A549 (cell line): ENCODE measurements around the gene MRPS35. TPM values are rescaled to one million over a fixed set of nuclear protein-coding genes. Genes with fewer than 3 reads are reported as not detected.

Source experiments
- ATAC-seq, 2 experiments: fragments of 200-7000 bp in 1 of 2; fragments of >200 bp in 1 of 2; cut with Nextera tagmentation in 1 of 2; cut with Tn5 transposase in 1 of 2; 3 replicates each; pipeline versions ENCODE4 v1.8.0 to v1.9.1; 2018 to 2020; ENCODE audit warnings: mild to moderate bottlenecking in 1 of 2, moderate library complexity in 1 of 2
- CTCF ChIA-PET: fragments of 300-600 bp; sonication (Branson Sonifier 250); formaldehyde crosslinking; extraction: SDS; loops from one replicate; lab custom pipeline; 2021; ENCODE audit warnings: antibody characterized with exemption, inconsistent platforms; lab: Yijun Ruan, JAX
- POLR2A ChIA-PET: fragments of 350-600 bp; formaldehyde crosslinking; extraction: SDS; loops from one replicate; lab custom pipeline; 2021; ENCODE audit warnings: antibody characterized with exemption, inconsistent platforms; lab: Yijun Ruan, JAX
- DNase-seq, 2 experiments: peaks; one replicate each; pipeline versions ENCODE4 v3.0.0 to v3.0.0-alpha.2; 2011 to 2016; ENCODE audit warnings: low read depth in 1 of 2, low spot score in 1 of 2
- FAIRE-seq: peaks from 2 replicates; lab custom pipeline; 2011; peaks lifted over from hg19 to GRCh38; lab: Jason Lieb, UNC
- H3K27ac ChIP-seq, 2 experiments: fragments of >200 bp; sonication (Bioruptor Twin); formaldehyde crosslinking; 3 replicates each; pipeline ENCODE4 v1.5.1; 2016 to 2017
- H3K4me1 ChIP-seq: fragments of >200 bp; sonication (Bioruptor Twin); formaldehyde crosslinking; 3 replicates; pipeline ENCODE4 v1.6.1; 2016
- H3K4me2 ChIP-seq: fragments of >200 bp; sonication (Bioruptor Twin); formaldehyde crosslinking; 3 replicates; pipeline ENCODE4 v1.6.1; 2016
- H3K4me3 ChIP-seq: fragments of >200 bp; sonication (Bioruptor Twin); formaldehyde crosslinking; 3 replicates; pipeline ENCODE4 v1.5.1; 2016
- H3K9me3 ChIP-seq: fragments of >200 bp; sonication (Bioruptor Twin); formaldehyde crosslinking; 3 replicates; pipeline ENCODE4 v1.6.1; 2016
- BHLHE40 ChIP-seq: IDR thresholded peaks from 2 replicates; pipeline ENCODE4 v1.6.1; 2012; ENCODE audit warnings: low read depth, low read length, inconsistent platforms
- CHD2 ChIP-seq: fragments of 150-350 bp; IDR thresholded peaks from 2 replicates; pipeline ENCODE4 v1.6.1; 2014; ENCODE audit warnings: low read length; ENCODE audit not compliant: partially characterized antibody
- E2F6 ChIP-seq: IDR thresholded peaks from 2 replicates; pipeline ENCODE4 v1.6.1; 2012; ENCODE audit warnings: low read depth, borderline replicate concordance
- EHF ChIP-seq: fragments of 250-450 bp; sonication (Bioruptor Pico); IDR thresholded peaks from 2 replicates; pipeline ENCODE4 v1.5.0; 2020; ENCODE audit warnings: mild to moderate bottlenecking
- EP300 ChIP-seq, 2 experiments: fragments of >200 bp; sonication (Bioruptor Twin); formaldehyde crosslinking; IDR thresholded peaks; 2 replicates in 1 of 2; 3 replicates in 1 of 2; pipeline ENCODE4 v1.6.1; 2016 to 2017
- FOSL2 ChIP-seq, 2 experiments: fragments of 450-650 bp in 1 of 2; fragments of >200 bp in 1 of 2; sonication (Bioruptor Twin) in 1 of 2; formaldehyde crosslinking; IDR thresholded peaks; 2 replicates each; pipeline versions ENCODE4 v1.5.0 to v1.6.1; 2016 to 2020; ENCODE audit warnings: mild to moderate bottlenecking in 1 of 2, moderate library complexity in 1 of 2
- FOXS1 ChIP-seq: fragments of 250-450 bp; sonication (Bioruptor Pico); IDR thresholded peaks from 2 replicates; pipeline ENCODE4 v1.5.0; 2020; ENCODE audit warnings: mild to moderate bottlenecking, moderate library complexity
- HDAC2 ChIP-seq: fragments of 200-600 bp; sonication (generic); IDR thresholded peaks from 2 replicates; pipeline ENCODE4 v1.6.1; 2016
- HOXB13 ChIP-seq: fragments of 250-450 bp; sonication (Bioruptor Pico); IDR thresholded peaks from 2 replicates; pipeline ENCODE4 v1.5.0; 2020; ENCODE audit warnings: low read depth, mild to moderate bottlenecking, moderate library complexity
- HOXB5 ChIP-seq: fragments of 250-450 bp; sonication (Bioruptor Pico); IDR thresholded peaks from 2 replicates; pipeline ENCODE4 v1.5.0; 2020; ENCODE audit warnings: mild to moderate bottlenecking, moderate library complexity
- JUN ChIP-seq, 2 experiments: fragments of >200 bp; sonication (Bioruptor Twin); formaldehyde crosslinking; IDR thresholded peaks; 2 replicates in 1 of 2; 3 replicates in 1 of 2; pipeline ENCODE4 v1.6.1; 2016 to 2017
- KDM5A ChIP-seq: fragments of 200-600 bp; sonication (generic); IDR thresholded peaks from 2 replicates; pipeline ENCODE4 v1.6.1; 2016; ENCODE audit warnings: antibody characterized with exemption, mild to moderate bottlenecking
- MAX ChIP-seq: IDR thresholded peaks from 2 replicates; pipeline ENCODE4 v1.6.1; 2012
- MYC ChIP-seq: IDR thresholded peaks from 2 replicates; pipeline ENCODE4 v1.6.1; 2012; ENCODE audit warnings: mild to moderate bottlenecking, inconsistent platforms, low read length, improper control_type of control experiment, borderline replicate concordance
- PHF8 ChIP-seq: fragments of 200-600 bp; sonication (generic); IDR thresholded peaks from 2 replicates; pipeline ENCODE4 v1.6.1; 2016; ENCODE audit warnings: low read depth, mild to moderate bottlenecking, antibody characterized with exemption, moderate library complexity, borderline replicate concordance
- POLR2A ChIP-seq: IDR thresholded peaks from 2 replicates; pipeline ENCODE4 v1.6.1; 2012; ENCODE audit warnings: mild to moderate bottlenecking, low read length
- TP53 ChIP-seq: fragments of 250-450 bp; sonication (Bioruptor Pico); IDR thresholded peaks from 2 replicates; pipeline ENCODE4 v1.5.0; 2021; ENCODE audit warnings: mild to moderate bottlenecking, moderate library complexity
- USF2 ChIP-seq: fragments of 450-650 bp; IDR thresholded peaks from 2 replicates; pipeline ENCODE4 v1.6.1; 2014; ENCODE audit warnings: antibody characterized with exemption
- ZFP36 ChIP-seq: fragments of 450-650 bp; IDR thresholded peaks from 2 replicates; pipeline ENCODE4 v1.6.1; 2014; ENCODE audit warnings: borderline replicate concordance; ENCODE audit not compliant: partially characterized antibody
- ZNF302 ChIP-seq: fragments of 250-450 bp; sonication (Bioruptor Pico); IDR thresholded peaks from 2 replicates; pipeline ENCODE4 v1.9.0; 2021; ENCODE audit warnings: inconsistent platforms, mild to moderate bottlenecking, moderate library complexity
- WGBS: methylation state at CpG from one replicate; pipeline ENCODE4 v1.1.6; 2017; ENCODE audit errors: missing lambda C conversion rate; 5-methylcytosine and 5-hydroxymethylcytosine counted together
- polyA minus RNA-seq: library from RNA; depleted of rRNA, polyadenylated mRNA; stranded (reverse); fragments of >200 nt; gene quantifications from 2 replicates; pipeline ENCODE4 v1.2.3, GENCODE V29; 2011; rRNA and poly(A)+ RNA removed
- polyA plus RNA-seq, 4 experiments: library from polyadenylated mRNA; depleted of rRNA in 3 of 4; stranded (reverse); fragments of >200 nt; fragmentation: RNase III in 1 of 4; extraction: RNeasy Plus Mini Kit Qiagen cat#74134 plus additional on column Dnase treatment in 1 of 4; gene quantifications; 2 replicates in 3 of 4; 3 replicates in 1 of 4; pipeline ENCODE4 v1.2.3, GENCODE V29; 2011 to 2017
- TF ChIP-seq, protein P1 (sequence below): fragments of 250-450 bp; sonication (Bioruptor Pico); IDR thresholded peaks from 2 replicates; pipeline ENCODE4 v1.5.0; 2020; ENCODE audit warnings: low read depth, mild to moderate bottlenecking, moderate library complexity
- TF ChIP-seq, protein P2 (sequence below): fragments of >200 bp; sonication (Bioruptor Twin); formaldehyde crosslinking; IDR thresholded peaks from 3 replicates; pipeline ENCODE4 v1.6.1; 2016
- TF ChIP-seq, protein P3 (sequence below): fragments of >200 bp; sonication (Bioruptor Twin); formaldehyde crosslinking; IDR thresholded peaks from 3 replicates; pipeline ENCODE4 v1.5.1; 2016

MRPS35 gene
- 153 and 186 TPM in 2 replicates for polyA plus RNA-seq (2011; rRNA removed)
- 76.4 and 79.2 TPM in 2 replicates for polyA plus RNA-seq (2012; cell fraction: cytosol; rRNA removed)
- polyA plus RNA-seq (2012; cell fraction: nucleus; rRNA removed): 25.0 and 30.8 TPM in 2 replicates
- polyA plus RNA-seq (2017; fragmentation: RNase III; extraction: RNeasy Plus Mini Kit Qiagen cat#74134 plus additional on column Dnase treatment): 104 to 109 TPM (median 107 TPM) in 3 replicates
- polyA minus RNA-seq: 30.2 and 33.1 TPM in 2 replicates

GRCh38 chr12:27710592-27711316, at the start of gene MRPS35:
TSS of gene MRPS35 (plus strand) at chr12:27710832. CDS start at chr12:27710844, 12 bp downstream.
- TF ChIP-seq BHLHE40 (no peak), MAX (peak; percentile 98), EP300 (IDR thresholded peaks at IDR 0.05) (no peak), TP53 (CRISPR knock-in tag) (no peak), MYC (peak; percentile 79), ZNF302 (CRISPR knock-in tag) (no peak), HOXB5 (CRISPR knock-in tag) (peak; percentile 37; the same call in 1 of the 2 replicates), HOXB13 (peak; percentile 75; the same call in 1 of the 2 replicates), EHF (0 out of 2 replicates have a peak, but pooled peaks have one; percentile 48), POLR2A (peak; percentile 99), PHF8 (peak; percentile 97), CHD2 (peak; percentile 13), E2F6 (peak; percentile 71; the same call in 1 of the 2 replicates), USF2 (no peak), KDM5A (peak; percentile 98), HDAC2 (peak; percentile 85; the same call in 1 of the 2 replicates), ZFP36 (no peak), JUN (IDR thresholded peaks at IDR 0.05) (peak; percentile 63 to 88; a peak in 4 of 5 replicates), FOXS1 (CRISPR knock-in tag) (peak; percentile 69; the same call in 1 of the 2 replicates), FOSL2 (IDR thresholded peaks at IDR 0.05) (no peak), FOSL2 (CRISPR knock-in tag; IDR thresholded peaks at IDR 0.05) (no peak)
- TF ChIP-seq, protein P1, sequence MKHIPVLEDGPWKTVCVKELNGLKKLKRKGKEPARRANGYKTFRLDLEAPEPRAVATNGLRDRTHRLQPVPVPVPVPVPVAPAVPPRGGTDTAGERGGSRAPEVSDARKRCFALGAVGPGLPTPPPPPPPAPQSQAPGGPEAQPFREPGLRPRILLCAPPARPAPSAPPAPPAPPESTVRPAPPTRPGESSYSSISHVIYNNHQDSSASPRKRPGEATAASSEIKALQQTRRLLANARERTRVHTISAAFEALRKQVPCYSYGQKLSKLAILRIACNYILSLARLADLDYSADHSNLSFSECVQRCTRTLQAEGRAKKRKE (CRISPR knock-in tag): 0 out of 2 replicates have a peak, but pooled peaks have one; percentile 17
- TF ChIP-seq, protein P2, sequence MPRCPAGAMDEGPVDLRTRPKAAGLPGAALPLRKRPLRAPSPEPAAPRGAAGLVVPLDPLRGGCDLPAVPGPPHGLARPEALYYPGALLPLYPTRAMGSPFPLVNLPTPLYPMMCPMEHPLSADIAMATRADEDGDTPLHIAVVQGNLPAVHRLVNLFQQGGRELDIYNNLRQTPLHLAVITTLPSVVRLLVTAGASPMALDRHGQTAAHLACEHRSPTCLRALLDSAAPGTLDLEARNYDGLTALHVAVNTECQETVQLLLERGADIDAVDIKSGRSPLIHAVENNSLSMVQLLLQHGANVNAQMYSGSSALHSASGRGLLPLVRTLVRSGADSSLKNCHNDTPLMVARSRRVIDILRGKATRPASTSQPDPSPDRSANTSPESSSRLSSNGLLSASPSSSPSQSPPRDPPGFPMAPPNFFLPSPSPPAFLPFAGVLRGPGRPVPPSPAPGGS: peak; percentile 89
- TF ChIP-seq, protein P3, sequence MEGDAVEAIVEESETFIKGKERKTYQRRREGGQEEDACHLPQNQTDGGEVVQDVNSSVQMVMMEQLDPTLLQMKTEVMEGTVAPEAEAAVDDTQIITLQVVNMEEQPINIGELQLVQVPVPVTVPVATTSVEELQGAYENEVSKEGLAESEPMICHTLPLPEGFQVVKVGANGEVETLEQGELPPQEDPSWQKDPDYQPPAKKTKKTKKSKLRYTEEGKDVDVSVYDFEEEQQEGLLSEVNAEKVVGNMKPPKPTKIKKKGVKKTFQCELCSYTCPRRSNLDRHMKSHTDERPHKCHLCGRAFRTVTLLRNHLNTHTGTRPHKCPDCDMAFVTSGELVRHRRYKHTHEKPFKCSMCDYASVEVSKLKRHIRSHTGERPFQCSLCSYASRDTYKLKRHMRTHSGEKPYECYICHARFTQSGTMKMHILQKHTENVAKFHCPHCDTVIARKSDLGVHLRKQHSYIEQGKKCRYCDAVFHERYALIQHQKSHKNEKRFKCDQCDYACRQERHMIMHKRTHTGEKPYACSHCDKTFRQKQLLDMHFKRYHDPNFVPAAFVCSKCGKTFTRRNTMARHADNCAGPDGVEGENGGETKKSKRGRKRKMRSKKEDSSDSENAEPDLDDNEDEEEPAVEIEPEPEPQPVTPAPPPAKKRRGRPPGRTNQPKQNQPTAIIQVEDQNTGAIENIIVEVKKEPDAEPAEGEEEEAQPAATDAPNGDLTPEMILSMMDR: no peak
- DNase-seq: peak; percentile 65 to 96
- WGBS: 1% methylated on average over 31 of the region's 46 CpGs
- ATAC-seq: peak; percentile 96 to 98
- CTCF ChIA-PET: no interaction called here
- no peaks in the 10 kb centered on the region for H3K9me3 ChIP-seq
- H3K4me2 ChIP-seq: peak within 1 kb of the TSS; percentile 81
- FAIRE-seq: no peak
- H3K4me3 ChIP-seq: peak within 1 kb of the TSS; percentile 91
- H3K27ac ChIP-seq: peak within 1 kb of the TSS; percentile 93 to 95
- peaks cover 10% of the 10 kb centered on the region; the same call in 2 of the 3 replicates for H3K4me1 ChIP-seq
- POLR2A ChIA-PET: interaction anchor here (0.6 kb wide), 1 partner anchor 13 kb away, joined by 3 read pairs; no protein-coding TSS in a partner anchor
